Activated T-cell treated with anti-CD3 and anti-CD28 coated beads for 24 hours (primary cell): ENCODE data around the gene C1QL1.
A peak's percentile ranks its signal among the peaks of the same experiment; 100 is the strongest.
"Not testable (repeated sequence)": the region's sequence is repeated elsewhere in the genome, so short reads cannot be mapped to it uniquely, and the experiment has no call there.

Source experiments
- DNase-seq: peaks from one replicate; pipeline ENCODE4 v3.0.0-alpha.2; 2020; ENCODE audit warnings: low read depth

Gene C1QL1

DNA sequence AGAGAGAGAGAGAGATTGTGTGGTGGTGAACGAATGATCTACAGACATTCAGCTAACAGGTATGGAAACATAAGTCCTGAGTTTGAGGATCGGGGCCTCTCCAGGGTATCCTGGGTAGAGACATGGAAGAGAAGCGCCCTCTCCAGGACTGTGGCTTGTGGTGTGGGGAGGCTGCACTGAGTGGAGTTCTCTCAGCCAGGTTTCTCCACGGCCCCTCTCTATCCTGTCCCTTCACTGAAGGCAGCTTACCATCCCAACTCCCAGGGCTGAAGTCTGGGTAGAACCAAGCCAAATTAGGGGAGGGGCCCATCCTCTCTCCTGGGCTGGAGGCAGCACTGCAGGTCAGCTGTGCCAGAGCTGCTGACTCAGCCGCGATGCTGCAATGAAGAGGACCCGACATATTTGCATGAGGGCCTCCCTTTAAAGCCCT lies 6.2 kb downstream of the C1QL1 start:
- DNase-seq = no peak

DNA sequence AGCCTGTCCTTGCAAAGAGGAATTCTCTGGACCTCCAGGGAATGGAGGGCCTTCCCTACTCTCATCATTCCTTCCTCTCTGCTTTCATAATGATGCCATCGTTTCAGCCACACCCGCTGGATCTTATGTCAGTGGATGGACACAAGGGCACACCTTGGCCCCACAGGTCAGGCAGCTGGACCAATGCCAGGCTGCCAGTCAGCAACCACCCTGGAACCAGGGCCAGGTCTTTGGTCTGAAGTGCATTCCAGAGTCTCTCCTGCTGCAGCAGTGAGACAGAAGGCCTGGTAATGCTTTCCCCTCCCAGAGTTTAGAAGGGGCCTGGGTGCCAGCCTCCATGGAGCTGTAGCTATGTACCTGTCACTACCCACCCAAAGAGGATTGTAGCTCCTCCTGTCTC lies 7.4 kb downstream of the C1QL1 start:
- no peak for DNase-seq

DNA sequence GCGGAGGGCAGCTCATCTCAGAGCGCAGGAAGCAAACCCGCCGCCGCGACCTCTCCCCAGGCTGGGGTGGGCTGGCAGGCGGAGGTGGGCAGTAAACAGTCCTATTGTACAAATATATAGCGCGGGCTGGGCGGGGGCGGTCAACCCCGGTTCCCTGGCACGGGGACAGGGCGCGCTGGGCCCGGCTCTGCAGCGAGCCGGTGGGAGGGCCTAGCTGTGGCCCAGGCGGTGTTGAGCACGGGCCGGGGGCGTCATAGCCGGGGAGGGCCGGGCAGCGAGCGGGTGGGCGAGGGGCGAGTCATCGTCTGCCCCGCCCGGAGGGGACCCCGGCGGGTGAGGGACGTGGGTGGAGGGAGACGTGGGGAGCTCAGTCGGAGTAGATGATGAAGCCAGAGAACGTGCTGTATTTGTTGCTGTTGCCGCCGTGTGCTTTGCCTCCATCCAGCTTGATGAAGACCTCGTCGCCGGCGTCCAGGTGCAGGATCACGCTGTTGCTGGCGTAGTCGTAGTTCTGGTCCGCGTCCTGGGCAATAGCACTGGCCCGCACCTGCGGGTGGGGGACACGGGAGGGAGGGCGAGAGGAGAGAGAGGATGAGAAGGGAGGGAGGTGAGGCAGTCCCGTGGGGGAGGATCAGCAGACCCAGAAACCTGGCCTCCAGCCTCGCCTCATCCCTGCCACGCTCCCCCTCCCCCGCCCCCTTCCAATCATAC lies 8.1 kb downstream of the C1QL1 start:
- no peak for DNase-seq

DNA sequence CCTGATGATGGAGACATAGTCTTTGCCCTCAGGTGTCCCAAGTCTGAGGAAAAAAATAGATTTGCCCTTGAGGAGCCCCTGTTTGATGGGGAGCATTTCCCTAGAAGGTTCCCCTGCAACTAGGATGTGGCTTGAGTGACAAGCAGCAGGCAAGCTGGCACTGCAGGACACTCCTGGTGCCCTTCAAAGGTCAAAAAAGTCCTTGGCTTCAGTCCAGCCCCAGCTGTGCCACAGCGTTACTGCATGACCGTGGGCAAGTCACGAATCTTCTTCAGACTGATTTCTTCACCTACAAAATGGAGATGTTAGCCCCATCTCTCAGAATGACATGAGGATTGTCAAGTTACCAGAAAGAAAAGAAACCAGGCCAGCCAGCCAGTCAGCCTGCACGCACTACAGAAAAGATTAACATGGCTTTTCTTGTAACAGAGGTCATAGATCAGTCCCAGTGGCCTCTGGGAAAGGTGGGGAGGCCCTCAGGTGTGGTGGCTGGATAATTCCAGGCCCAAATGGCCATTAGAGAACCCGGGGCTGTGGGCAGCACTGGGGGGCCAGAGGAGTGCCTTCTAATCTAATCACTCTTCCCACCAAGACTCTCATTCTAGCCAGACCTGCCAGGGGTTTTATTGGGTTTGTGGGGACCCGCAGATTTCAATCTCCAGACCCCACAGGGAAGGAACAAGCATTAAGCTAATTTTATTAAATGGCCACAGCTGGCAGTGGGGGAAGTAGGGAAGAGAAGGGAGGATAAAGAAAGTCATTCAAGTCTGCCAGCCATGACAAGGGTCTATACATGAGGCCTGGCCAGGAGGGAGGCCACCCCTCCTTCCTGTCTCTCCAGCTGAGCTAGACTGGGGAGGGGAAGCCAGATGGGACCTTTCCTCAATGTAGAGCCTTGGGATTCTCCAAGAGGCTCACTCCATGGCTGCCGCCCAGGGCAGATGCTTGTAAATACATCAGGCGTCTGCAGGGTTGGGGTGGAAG lies 10.8 kb downstream of the C1QL1 start:
- DNase-seq = no peak

DNA sequence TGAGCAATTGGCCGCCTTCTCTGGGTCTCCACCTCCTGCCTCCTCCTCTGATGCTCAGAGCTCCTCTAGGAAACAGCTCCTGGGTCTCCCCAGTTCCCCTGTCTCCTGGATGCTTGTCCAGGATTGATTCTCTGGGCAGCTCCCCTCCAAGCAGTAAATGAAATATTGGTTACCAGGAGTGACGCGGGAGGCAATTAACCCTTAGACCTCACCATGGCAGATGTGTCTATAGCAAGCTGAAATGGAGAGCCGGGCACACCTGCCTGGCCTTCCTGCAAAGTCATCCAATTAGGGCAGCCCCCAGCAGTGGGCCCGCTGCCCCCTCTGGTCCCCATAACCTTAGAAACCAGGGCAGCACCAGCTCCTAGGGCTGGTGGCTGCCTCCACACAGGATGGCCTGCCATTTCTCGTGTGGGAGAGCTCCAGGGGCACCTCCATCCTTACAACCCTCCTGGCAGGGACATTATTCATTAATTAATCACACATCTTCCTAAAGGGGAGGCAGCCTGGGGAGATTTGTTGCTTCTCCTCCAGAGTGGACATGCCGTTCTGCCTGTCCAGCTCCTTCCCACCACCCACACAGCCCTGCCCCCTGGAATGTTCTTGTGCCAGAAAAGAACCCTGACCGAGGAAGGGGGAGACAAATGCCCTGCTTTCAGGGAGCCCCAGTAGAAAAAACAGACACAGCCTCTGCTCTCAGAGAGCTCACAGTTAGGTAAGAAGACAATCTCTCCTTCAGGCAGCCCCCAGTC lies 12.3 kb downstream of the C1QL1 start:
- no peak for DNase-seq

DNA sequence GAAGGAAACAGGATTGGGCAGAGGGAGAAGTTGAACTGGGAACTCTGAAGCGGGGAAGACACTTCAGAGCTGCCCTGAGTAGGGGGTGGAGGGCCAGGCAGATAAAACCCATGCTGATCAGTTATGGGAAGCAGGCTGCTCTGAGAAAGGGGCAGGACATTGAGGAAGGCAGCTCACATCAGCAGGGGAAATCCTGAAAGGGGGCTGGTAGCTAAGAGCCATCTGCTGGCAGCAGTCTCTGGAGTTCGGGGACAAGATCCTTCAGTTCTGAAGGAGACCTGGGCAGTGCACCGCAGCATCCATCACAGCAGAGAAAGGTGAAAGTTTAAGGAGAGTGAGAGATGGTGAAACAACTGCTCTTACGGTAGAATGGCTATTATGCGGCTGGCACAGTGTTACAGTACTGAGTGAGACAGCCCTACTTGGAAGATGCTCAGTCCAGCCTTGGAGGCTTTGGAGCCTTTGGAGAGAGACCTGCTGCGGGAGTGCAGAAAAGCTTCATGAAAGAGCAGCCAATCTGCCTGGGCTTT lies 15.1 kb downstream of the C1QL1 start:
- DNase-seq = no peak

DNA sequence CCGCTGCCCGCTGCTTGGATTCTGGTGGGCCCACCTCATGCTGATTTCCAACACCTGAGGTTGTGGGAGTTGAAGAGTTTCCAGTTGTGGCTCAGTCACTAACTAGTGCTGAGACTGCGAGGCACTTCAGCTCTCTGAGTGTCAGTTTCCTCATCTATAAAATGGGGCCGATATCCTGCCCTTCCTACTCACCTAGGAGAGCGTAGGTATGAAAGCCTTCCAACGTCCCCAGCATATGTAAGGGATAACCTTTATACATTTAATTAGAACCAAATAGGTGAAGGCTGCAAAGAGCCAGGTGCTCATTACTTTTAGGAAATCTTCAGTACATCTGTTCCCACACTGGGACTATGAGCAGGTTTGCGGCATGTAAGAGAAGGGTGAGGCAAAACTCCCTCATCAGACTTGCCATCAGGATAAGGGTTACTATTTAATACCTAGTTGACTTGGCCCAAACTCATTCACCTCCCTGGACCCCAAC lies 19.7 kb downstream of the C1QL1 start:
- DNase-seq = no peak

DNA sequence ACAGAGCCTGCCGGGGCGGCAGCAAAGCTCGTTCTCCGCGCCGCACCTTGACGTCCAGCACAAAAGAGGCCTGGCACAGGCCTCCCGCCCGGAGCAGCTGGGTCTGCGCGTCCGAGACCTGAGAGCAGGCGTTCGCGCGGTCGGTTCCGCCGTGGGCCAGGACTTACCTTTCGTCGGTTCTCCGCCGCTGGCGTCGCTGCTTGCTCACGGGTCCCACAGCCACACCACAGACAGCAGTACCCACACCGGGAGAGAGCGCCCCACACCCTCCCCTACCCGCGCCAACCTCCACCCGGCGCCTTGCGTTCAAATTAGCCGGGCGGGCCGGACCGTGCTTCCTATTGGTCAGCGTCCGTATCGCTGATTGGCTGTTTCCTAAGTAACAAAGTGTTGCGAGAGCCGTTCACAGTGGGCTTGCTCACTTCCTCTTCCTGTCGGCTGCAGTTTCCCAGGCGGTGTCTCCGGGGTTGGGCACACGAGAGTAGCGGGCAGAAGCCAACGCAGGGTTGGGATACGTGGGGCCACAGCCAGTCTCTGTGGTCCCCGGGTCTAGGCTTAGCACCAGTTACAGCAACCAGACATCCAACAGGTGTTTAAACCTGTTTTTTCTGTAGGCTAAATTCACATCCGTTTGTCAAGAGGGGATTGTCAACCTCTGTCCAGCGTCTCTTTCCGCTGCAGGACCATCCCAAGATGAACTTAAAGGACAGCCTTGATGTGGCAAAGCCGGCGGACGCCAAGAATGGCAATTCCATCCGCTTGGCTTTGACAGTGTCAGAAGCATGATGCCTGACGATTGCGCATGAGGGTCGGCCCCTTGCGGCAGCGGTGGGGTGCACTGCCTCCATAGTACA lies 20.4 kb downstream of the C1QL1 start, which contains the start of gene KIF18B:
KIF18B (minus strand) TSS at position 313 of the 854 bp plus-strand sequence. CDS start 11,429 bp downstream, outside the sequence.
- DNase-seq = peak; percentile 82

DNA sequence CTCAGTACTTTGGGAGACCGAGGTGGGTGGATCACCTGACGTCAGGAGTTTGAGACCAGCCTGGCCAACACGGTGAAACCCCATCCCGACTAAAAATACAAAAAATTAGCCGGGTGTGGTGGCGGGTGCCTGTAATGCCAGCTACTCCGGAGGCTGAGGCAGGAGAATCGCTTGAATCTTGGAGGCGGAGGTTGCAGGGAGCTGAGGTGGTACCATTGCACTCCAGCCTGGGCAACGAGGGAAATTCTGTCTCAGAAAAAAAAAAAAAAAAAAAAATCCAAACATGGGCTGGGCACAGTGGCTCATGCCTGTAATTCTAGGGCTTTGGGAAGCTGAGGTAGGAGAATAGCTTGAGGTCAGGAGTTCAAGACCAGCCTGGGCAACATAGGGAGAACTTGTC lies 22.5 kb downstream of the C1QL1 start:
- not testable (repeated sequence) for DNase-seq

DNA sequence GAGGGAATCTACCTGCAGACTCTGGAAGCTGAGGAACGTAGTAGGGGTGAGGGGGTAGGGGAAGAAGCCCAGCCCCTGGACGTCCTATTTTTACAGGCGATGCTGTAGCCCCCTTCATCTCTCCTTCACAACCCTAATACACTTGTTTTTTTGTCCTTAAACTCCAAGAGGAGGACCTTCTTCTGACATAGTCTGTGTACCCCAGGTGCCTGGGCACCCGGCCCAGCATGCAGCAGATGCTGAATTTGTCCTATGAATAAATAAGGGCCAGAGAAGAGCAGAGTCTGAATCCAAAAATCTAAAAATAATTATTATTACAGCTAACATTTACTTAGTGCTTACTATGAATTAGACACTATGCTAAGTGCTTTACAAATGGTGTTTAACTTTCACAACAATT lies 25.6 kb downstream of the C1QL1 start:
- DNase-seq = no peak

DNA sequence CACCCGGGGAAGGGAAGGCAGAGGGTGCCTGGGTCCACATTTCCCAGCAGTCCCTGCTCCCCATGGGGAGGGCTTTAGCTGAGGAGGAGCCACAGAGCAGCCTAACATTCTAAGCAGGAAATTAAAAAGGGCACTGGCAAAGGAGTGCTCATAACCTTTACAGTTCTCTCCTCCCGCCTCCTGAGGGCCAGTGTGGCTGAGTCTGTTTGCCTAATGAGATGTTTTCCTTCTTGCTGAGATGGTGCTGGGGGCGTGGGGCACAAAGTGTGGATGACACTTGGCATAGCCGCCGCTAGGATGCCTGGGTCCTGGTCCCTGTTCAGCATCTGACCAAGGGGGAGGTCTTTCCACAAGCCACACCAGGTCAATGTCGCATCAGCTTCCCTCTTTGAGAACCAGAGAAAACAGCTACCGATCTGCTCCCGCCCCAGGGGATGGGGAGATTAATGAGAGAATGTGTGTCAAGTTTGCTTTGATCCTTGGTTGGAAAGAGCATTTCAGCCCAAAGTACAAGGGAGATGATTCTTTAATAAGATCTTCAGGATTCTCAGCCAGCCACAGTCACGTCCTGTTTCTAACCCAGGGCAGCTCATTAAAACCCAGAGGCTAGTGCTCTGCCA lies 26.3 kb downstream of the C1QL1 start:
- no peak for DNase-seq

DNA sequence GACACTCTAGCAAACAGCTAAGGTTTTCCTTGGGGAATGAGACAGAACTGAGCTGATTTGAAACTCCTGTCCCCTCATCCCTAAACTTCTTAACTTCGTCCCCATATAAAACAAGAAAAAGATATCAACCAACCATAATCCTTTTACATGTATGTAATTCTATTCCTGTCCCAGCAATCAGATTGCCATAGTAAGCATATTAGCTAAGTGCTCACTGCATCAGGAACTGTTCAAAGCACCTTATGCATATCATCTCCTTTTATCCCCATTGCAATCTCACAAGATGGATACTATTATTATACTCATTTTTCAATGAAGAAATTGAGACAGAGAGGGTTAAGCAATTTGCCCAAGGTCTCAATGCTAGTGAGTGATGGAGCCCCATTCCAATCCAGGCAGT lies 27.3 kb downstream of the C1QL1 start:
- no peak for DNase-seq

DNA sequence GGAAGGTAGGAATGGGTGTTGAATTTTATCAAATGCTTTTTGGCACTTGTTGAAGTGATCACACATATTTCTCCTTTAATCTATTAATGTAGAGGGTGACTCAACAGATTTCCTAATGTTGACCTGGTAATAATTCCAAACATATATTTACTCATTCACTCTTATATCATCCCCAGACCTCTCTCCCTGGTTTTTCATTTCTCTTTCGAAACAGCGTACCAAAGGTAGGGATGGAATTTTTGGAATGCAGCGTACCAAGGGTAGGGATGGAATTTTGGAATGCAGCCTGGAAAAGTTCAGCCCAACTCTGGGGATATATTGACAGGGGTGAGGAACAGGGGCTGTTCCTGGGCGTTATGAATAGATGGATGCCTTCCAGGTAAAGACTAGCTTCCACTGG lies 27.8 kb downstream of the C1QL1 start:
- no peak for DNase-seq

DNA sequence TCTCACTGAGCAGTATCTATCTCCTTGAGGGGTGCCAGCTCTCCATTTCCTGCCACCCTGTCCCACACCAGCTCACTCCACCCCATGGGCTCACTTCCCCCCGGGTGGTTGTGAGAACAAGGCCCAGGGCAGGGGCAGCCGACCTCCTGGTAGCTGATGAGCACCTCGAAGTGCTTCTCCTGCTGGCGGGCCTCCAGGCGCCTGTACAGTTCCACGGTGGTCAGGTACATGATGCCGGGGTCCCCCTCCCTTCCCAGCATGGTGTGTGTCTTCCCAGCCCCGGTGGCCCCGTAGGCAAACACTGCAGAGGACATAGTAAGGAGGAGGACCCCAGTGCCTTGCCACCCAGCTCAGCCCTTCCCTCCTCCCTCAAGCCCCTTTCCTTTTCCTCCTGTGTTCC lies 33.0 kb downstream of the C1QL1 start:
- no peak for DNase-seq

DNA sequence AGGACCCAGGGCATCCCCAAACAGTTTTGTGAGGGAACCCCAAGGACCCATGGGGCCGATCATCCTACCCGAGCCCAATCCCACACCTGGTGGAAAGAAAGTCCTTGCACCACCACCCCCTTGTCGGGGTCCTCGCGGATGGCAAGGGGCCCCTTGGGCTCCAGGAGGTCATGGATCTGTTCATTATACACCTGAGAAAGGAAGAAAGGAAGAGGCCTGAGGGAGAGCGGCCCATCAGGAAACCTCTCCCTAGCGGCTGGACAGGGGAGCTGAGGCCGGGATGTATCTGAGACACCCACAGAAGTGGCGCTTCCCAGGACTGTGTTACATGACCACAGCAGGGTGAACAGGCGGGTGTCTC lies 33.4 kb downstream of the C1QL1 start:
- no peak for DNase-seq

DNA sequence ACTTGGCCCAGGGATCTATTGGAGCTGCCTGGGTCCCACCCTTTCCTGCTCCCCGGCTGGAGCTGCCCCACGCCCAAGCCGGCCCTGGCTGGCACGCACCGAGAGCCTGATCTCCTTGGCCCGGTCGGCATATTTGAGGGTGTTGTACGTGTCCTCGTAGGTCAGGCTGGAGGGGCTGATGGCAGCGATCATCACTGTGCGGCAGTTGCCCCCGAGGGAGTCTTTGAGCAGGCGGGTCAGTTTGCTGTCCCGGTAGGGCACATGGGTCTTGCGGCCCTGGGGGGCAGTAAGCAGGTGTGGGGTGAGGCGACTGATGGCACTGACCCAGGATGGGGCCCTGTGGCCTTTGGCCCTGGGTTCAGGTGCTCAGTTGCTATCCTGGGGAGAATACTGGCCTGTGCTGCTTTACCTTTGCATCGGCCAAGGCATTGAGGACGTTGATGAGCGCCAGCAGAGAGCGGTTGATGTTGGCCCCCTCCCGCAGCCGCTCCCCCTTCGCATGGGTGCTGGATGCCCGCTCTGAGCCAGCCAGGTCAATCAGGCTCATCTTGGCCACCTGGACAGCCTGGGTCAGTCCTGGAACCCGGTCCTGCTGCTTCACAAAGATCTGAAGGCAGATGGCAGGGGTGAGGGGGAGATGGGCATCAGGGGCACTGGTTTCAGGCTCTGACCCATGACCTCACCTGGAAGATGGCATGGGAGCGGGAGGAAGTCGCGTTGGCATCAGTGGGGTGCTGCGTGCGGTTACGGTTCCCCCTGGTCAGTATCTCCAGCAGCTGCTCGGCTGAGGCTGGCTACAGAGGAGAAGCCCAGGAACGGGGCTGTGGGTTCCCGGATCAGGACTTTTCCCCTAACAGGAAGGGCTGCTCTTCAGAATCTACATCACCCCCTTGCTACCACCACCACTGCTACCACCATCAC lies 34.0 kb downstream of the C1QL1 start:
- DNase-seq = no peak

DNA sequence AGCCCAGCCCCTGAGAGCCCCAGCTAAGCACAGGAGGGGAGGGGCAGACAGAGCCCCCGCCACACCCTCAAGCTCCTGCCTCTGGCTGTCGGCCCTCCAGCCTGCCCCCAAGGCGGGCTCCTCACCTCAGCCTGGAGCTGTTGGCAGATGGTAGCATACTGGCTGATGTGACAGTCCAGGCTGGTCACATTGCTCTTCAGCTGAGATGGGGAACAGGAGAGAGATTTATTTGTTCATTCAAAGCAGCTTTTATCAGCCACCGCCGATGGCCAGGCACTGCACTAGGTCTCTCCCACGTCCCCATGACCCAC lies 35.4 kb downstream of the C1QL1 start:
- DNase-seq = no peak

DNA sequence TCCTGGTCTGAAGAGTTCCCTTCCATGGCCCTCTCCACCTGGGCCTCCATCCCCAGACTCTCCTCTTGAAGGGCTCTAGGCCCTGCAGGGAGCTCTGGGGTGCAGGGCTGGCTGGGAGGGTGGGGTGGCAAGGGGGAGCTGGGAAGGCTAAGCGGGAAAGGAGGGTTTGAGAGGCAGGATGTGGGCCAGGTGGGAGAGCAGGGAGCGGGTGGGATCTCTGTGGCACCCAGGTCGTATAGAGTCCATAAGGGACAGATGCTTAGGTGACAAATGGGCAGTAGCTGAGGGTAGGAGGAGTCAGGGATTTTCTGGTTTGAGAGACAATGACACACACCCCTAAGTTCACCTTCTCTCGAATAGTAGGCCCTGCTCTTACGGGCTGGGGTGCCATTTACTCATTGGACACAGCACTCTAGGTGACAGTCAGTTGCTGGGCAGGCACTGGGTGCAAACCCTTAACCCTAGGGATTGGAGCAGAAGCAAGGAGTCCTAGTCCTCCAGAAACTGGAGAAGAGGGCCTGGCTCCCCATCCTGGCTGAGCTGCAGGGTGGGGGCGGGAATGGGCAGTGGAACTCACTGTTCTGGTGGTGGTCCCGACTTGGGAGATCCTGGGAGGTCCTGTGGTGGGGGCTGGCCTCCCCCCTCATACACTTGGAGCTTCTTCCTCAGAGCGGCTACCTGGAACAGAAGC lies 35.9 kb downstream of the C1QL1 start:
- no peak for DNase-seq

DNA sequence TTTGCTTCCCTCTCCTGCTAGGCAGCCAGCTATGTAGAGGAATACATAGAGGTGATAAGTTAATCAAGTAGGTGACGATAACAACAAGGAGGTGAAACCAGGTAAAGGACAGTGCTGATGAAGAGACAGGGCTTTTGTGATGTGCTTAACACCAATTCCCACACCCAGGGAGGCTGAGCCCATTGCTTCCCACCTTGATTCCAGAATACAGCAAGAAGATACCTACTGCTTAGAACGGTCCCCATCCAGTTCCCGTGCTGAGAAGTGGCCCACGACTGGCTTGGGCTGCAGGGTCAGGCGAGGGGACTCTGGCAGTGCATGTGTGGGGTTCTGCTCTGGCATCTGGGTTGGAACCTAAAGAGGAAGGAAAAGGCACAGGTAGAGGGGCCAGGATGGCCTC lies 36.7 kb downstream of the C1QL1 start:
- no peak for DNase-seq
